ENCODE measurements around the gene TC2N. TPM values are rescaled to one million over a fixed set of nuclear protein-coding genes. Genes with fewer than 3 reads are reported as not detected.

Gene TC2N
- total and polyA plus RNA-seq, 9 donors = 1.9 to 8.6 (median 5.6) TPM

DNA sequence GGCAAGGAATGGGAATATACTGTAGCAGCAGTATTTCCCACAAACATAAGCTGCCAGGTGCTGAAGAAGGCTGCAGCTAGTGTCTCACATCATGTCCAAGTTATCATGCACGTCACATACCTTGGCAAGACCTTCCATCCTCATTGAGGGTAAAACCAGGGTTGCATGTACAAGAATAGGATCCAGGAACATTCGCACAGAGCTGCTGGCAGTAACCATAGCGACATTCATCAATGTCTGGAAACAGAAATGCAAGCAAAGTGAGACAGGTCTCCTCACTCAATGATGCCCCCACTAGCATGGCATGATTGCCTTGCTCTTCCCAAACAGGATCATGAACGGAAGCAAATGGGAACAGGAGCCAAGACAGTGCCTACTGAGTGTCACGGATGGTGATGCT, 23.8 kb upstream of the TC2N start:
- DNase-seq = no peak
- Histone ChIP-seq H3K9me3 (replicated peaks; ENCODE audit: control insufficient read depth, low read depth, low read length) (no peaks in the 10 kb centered on the region), H3K4me3 (ENCODE audit: low read length) (no peak overlapping the region), H3K4me1 (ENCODE audit: control insufficient read depth, insufficient read depth, low read length) (peaks cover 53% of the 10 kb centered on the region), H3K27ac (ENCODE audit: low read length) (peak overlapping the region; percentile 80), H3K27me3 (ENCODE audit: control insufficient read depth, insufficient read depth, low read length) (no peaks in the 10 kb centered on the region), H3K36me3 (ENCODE audit: control insufficient read depth, insufficient read depth, low read length) (peaks cover 9% of the 10 kb centered on the region)
- whole genome bisulfite sequencing (ENCODE audit: insufficient coverage) = 79% methylated on average over 3 of the region's 5 CpGs

DNA sequence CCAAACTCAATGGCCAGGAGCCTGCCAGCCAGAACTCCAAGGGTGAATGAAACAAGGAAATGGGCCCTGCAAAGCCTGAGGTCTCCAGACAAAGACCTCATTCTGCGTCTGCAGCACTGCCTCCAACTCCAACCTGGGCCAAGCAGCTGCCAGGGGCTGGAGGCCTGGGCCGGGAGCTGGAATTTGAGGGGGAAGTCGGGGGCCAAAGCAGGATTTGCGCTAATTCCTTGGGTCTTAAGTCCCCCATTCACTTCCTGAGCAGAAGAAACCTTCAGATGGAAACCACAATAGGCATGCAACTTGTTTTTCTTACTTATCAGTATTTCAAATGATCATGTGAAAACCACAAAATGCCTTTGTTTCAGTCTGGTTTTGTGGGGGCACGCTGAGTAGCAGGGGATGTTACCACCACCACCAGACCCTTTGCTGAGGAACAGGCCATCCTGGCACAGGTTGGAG, 23.0 kb upstream of the TC2N start:
- Histone ChIP-seq H3K4me1 (ENCODE audit: control insufficient read depth, insufficient read depth, low read length) (peaks cover 53% of the 10 kb centered on the region), H3K36me3 (ENCODE audit: control insufficient read depth, insufficient read depth, low read length) (peaks cover 9% of the 10 kb centered on the region), H3K27me3 (ENCODE audit: control insufficient read depth, insufficient read depth, low read length) (no peaks in the 10 kb centered on the region), H3K27ac (ENCODE audit: low read length) (peak overlapping the region; percentile 80), H3K4me3 (ENCODE audit: low read length) (no peak overlapping the region), H3K9me3 (replicated peaks; ENCODE audit: control insufficient read depth, low read depth, low read length) (no peaks in the 10 kb centered on the region)
- WGBS (ENCODE audit: insufficient coverage) = 13% methylated on average over 3 of the region's 5 CpGs
- peak; percentile 61 for DNase-seq

DNA sequence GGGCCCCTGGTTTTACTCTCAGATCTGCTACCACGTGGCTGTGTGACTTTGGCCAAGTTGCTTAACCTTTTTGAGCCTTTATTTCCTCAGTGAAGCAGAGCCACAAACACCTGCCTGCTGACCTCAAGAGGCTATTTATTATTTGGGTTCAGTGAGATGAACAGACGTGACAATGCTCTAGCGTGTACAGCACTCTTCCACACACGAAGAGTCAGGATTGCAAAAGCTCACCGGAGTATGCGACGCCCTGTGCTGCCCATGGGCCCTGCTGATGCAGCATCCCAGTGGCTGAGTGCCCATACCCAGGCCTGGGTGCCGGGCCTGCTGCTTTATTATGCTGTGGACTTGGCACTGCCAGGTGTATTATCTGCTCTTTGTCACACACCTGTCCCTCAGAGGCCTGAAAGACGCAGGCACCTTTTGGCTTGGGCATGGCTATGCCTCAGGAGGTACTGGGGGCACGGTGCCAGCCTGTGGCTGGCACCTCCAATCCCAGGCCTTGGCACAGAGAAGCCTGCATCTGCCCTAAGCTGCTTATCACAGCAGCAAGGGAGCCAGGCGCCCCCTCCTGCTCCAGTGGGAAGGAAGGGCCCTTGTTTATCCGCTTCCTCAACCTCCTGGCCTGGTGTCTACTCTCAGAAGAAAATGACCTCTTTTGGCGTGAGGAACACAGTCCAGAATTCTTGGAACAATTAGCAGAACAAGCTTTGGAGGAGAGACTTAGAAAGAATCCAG, 22.3 kb upstream of the TC2N start:
- H3K27ac ChIP-seq (ENCODE audit: low read length) = peak overlapping the region; percentile 80
- H3K4me1 ChIP-seq (ENCODE audit: control insufficient read depth, insufficient read depth, low read length) = peaks cover 57% of the 10 kb centered on the region
- H3K27me3 ChIP-seq (ENCODE audit: control insufficient read depth, insufficient read depth, low read length) = no peaks in the 10 kb centered on the region
- H3K4me3 ChIP-seq (ENCODE audit: low read length) = no peak overlapping the region
- H3K9me3 ChIP-seq (replicated peaks; ENCODE audit: control insufficient read depth, low read depth, low read length) = no peaks in the 10 kb centered on the region
- DNase-seq = no peak
- H3K36me3 ChIP-seq (ENCODE audit: control insufficient read depth, insufficient read depth, low read length) = peaks cover 9% of the 10 kb centered on the region
- 67% methylated on average over 10 of the region's 13 CpGs for WGBS (ENCODE audit: insufficient coverage)

DNA sequence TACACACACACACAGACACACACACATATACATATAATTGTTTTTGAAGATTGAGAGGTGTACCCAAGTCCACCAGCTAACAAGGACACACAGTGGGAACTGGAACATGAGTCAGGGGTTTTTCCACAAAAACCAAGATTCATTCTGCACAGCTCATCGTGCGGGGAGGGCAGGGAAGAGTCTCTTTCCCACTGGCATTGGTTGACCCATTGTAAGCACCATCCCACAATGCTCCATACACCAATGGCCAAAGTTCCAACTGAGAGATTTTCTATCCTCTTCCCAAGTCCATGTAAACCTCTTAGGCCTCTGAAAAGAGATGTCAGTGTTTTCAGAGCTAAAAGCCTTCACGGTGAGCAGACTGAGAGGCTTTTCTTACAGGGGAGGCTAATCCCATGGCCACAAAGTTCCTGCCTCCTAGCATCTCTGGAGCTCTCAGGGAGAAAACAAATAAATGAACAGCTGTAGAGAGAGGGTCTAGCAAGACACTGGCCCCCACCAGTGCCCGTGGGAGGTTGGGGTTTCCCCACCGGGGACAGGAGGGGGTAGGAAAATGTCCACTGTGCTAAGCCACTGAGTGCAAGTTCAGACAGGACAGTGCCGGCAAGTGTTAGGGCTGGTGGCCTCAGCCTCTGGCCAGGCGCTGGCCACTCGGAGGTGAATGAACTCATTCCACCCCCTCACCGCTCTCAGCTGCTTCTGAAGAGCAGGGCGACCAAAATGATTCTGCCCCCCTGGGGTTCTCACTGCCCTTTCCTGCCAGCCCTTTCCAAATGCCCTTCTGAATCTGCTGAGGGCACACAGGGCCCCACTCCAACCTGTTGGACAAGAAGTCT, 21.5 kb upstream of the TC2N start:
- H3K36me3 ChIP-seq (ENCODE audit: control insufficient read depth, insufficient read depth, low read length) = peaks cover 9% of the 10 kb centered on the region
- peak overlapping the region; percentile 80 for H3K27ac ChIP-seq (ENCODE audit: low read length)
- H3K9me3 ChIP-seq (replicated peaks; ENCODE audit: control insufficient read depth, low read depth, low read length) = no peaks in the 10 kb centered on the region
- 74% methylated on average over 8 of the region's 10 CpGs for WGBS (ENCODE audit: insufficient coverage)
- H3K4me3 ChIP-seq (ENCODE audit: low read length) = no peak overlapping the region
- H3K4me1 ChIP-seq (ENCODE audit: control insufficient read depth, insufficient read depth, low read length) = peaks cover 61% of the 10 kb centered on the region
- no peak for DNase-seq
- no peaks in the 10 kb centered on the region for H3K27me3 ChIP-seq (ENCODE audit: control insufficient read depth, insufficient read depth, low read length)

DNA sequence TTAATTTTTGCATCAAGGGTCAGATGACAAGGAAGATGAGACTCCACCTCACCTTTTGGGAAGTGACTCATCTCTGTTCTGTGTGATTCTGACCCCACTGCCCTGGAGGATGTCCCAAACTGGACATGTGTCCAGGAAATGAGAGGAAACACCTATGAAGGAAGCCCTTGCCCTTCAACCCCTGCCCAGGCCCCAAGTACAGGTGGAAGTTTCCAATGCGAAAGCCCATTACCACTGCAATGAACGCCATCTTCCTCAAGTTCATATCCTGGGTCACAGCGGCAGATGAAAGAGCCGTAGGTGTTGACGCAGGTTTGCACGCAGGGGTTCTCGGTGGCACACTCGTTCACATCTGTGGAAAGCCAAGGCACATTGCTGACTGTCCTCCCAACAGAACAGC, 19.6 kb upstream of the TC2N start:
- Histone ChIP-seq H3K4me3 (ENCODE audit: low read length) (no peak overlapping the region), H3K9me3 (replicated peaks; ENCODE audit: control insufficient read depth, low read depth, low read length) (no peaks in the 10 kb centered on the region), H3K4me1 (ENCODE audit: control insufficient read depth, insufficient read depth, low read length) (peaks cover 59% of the 10 kb centered on the region), H3K27ac (ENCODE audit: low read length) (no peak overlapping the region), H3K36me3 (ENCODE audit: control insufficient read depth, insufficient read depth, low read length) (peaks cover 8% of the 10 kb centered on the region), H3K27me3 (ENCODE audit: control insufficient read depth, insufficient read depth, low read length) (no peaks in the 10 kb centered on the region)
- DNase-seq = no peak
- WGBS (ENCODE audit: insufficient coverage) = 93% methylated on average over 7 of the region's 8 CpGs

DNA sequence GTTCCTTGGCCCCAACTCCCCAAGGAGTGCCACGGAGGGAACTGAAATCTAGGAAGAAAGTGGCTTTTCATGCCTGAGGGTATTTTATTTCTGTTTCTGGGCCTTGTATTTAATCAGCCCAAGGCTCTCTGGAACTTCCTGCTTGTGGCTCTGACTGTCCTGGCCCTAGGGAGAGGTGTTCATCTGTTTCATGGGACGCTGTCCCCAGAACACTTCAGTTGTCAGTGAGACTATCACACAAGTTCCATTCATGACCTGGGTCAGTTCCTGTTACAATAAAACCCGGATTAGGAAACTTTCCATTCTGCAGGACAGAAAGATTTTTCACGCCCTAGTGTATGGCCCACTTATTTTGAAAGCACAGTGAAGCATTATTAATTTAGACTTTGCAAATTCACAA, 18.5 kb upstream of the TC2N start:
- peak; percentile 67 for DNase-seq
- Histone ChIP-seq H3K27ac (ENCODE audit: low read length) (peak overlapping the region; percentile 21), H3K36me3 (ENCODE audit: control insufficient read depth, insufficient read depth, low read length) (peaks cover 14% of the 10 kb centered on the region), H3K4me1 (ENCODE audit: control insufficient read depth, insufficient read depth, low read length) (peaks cover 48% of the 10 kb centered on the region), H3K9me3 (replicated peaks; ENCODE audit: control insufficient read depth, low read depth, low read length) (no peaks in the 10 kb centered on the region), H3K27me3 (ENCODE audit: control insufficient read depth, insufficient read depth, low read length) (no peaks in the 10 kb centered on the region), H3K4me3 (ENCODE audit: low read length) (no peak overlapping the region)
- WGBS (ENCODE audit: insufficient coverage) = 50% methylated on average over 1 of the region's 4 CpGs

DNA sequence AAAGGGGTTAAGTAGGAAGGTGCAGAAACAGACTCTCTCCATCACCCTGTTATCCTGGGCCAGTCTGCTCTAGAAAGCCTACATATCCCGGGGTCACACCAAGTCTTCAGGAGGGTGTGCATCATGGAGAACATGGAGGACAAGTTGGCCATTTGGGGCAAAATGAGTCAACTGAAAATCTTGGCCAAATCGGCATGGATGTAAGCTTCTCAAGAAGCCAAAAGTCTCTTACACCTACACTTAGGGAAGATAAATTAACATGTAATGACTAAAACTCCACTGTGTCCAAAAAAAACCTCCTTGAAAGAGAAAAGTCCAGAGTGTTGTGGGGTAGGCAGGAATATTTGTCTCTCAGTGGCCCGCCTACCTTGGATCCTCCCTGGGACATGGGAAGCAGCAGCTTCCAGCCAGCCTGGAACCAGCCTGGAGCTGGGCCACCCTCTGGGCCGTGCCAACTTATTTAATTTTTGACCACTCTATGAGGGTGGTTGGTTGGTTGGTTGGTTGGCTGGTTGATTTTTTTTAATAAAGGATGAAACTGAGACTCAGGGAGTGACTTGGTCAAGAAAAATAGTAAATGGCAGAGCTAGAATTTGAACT, 17.9 kb upstream of the TC2N start:
- peaks cover 43% of the 10 kb centered on the region for H3K4me1 ChIP-seq (ENCODE audit: control insufficient read depth, insufficient read depth, low read length)
- H3K36me3 ChIP-seq (ENCODE audit: control insufficient read depth, insufficient read depth, low read length) = peaks cover 15% of the 10 kb centered on the region
- no peaks in the 10 kb centered on the region for H3K27me3 ChIP-seq (ENCODE audit: control insufficient read depth, insufficient read depth, low read length)
- no peak for DNase-seq
- no peaks in the 10 kb centered on the region for H3K9me3 ChIP-seq (replicated peaks; ENCODE audit: control insufficient read depth, low read depth, low read length)
- WGBS (ENCODE audit: insufficient coverage) = 100% methylated on average over 1 of the region's 4 CpGs
- no peak overlapping the region for H3K4me3 ChIP-seq (ENCODE audit: low read length)
- peak overlapping the region; percentile 21 for H3K27ac ChIP-seq (ENCODE audit: low read length)

DNA sequence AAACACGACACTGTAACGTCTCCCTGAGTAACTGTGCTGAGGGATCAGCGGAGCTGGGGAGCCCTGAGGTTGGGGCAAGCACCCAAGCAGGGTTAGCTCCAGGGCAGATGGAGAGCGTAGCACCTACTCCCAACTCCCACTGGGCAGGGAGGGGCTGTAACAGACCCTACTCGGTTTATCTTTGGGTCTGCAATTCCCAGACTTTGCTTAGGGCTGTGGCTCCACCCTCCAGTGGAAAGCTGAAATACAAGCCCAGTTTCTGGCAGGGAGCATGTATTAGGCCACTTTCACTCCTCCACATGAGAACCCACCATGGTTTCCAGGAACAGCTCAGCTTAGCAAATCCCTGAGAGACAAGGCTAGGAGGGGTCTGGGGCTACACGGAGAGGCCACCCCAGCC, 17.3 kb upstream of the TC2N start:
- Histone ChIP-seq H3K27me3 (ENCODE audit: control insufficient read depth, insufficient read depth, low read length) (no peaks in the 10 kb centered on the region), H3K36me3 (ENCODE audit: control insufficient read depth, insufficient read depth, low read length) (peaks cover 20% of the 10 kb centered on the region), H3K4me1 (ENCODE audit: control insufficient read depth, insufficient read depth, low read length) (peaks cover 37% of the 10 kb centered on the region), H3K27ac (ENCODE audit: low read length) (peak overlapping the region; percentile 44), H3K9me3 (replicated peaks; ENCODE audit: control insufficient read depth, low read depth, low read length) (no peaks in the 10 kb centered on the region), H3K4me3 (ENCODE audit: low read length) (no peak overlapping the region)
- WGBS (ENCODE audit: insufficient coverage) = 41% methylated on average over 4 of the region's 6 CpGs
- DNase-seq = peak; percentile 70

DNA sequence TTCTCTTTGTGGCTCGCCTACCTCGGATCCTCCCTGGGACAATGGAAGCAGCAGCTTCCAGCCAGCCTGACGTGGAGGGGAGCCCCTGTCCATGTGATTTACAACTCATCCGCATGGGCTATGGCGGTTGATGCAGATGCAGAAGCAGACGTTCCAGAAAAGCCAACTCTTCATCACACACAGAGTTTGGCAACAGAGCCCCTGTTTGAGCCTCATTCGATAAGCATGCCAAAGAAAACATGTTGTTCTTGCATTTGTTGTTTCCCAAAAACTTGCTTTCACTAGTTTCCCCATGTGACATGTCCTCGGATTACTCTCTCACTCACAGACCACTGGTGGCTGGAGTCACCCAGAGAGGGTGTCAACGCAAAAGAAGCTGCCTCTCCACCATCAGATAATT, 16.4 kb upstream of the TC2N start:
- peaks cover 28% of the 10 kb centered on the region for H3K4me1 ChIP-seq (ENCODE audit: control insufficient read depth, insufficient read depth, low read length)
- no peaks in the 10 kb centered on the region for H3K27me3 ChIP-seq (ENCODE audit: control insufficient read depth, insufficient read depth, low read length)
- peaks cover 22% of the 10 kb centered on the region for H3K36me3 ChIP-seq (ENCODE audit: control insufficient read depth, insufficient read depth, low read length)
- 39% methylated on average over 7 of the region's 9 CpGs for WGBS (ENCODE audit: insufficient coverage)
- no peak overlapping the region for H3K4me3 ChIP-seq (ENCODE audit: low read length)
- peak overlapping the region; percentile 2 for H3K27ac ChIP-seq (ENCODE audit: low read length)
- H3K9me3 ChIP-seq (replicated peaks; ENCODE audit: control insufficient read depth, low read depth, low read length) = no peaks in the 10 kb centered on the region
- DNase-seq = peak; percentile 91

DNA sequence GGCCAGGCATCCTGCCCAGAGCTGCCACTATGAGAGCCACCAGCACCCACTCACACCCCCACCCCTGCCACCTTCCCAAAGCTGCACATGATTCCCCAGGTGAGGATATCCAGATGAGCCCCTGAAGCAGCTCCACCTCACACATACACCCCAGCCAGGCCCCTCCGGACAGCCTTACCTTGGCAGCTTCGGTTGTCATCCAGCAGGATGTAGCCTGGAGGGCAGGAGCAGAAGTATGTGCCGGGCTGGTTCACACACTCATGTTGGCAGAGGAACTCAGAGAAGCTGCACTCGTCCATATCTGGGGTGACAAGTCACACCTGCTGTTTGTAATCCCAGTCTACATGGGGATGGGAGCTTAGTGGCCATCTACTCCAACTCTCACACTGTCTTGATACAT, 15.4 kb upstream of the TC2N start:
- WGBS (ENCODE audit: insufficient coverage) = 50% methylated on average over 2 of the region's 4 CpGs
- H3K4me3 ChIP-seq (ENCODE audit: low read length) = no peak overlapping the region

More for the DNA sequence above, 15.4 kb upstream of the TC2N start:
- peaks cover 26% of the 10 kb centered on the region for H3K4me1 ChIP-seq (ENCODE audit: control insufficient read depth, insufficient read depth, low read length)
- H3K9me3 ChIP-seq (replicated peaks; ENCODE audit: control insufficient read depth, low read depth, low read length) = no peaks in the 10 kb centered on the region
- peak overlapping the region; percentile 31 for H3K27ac ChIP-seq (ENCODE audit: low read length)
- no peaks in the 10 kb centered on the region for H3K27me3 ChIP-seq (ENCODE audit: control insufficient read depth, insufficient read depth, low read length)
- no peak for DNase-seq
- peaks cover 23% of the 10 kb centered on the region for H3K36me3 ChIP-seq (ENCODE audit: control insufficient read depth, insufficient read depth, low read length)

Measured in muscle of leg (tissue), 11 donors.